GM21515 (cell line): ENCODE results near the gene CHI3L2.

Experiments used
- ATAC-seq: cut with Tn5 transposase; IDR thresholded peaks from one replicate; pipeline ENCODE4 v1.9.1; 2021; ENCODE audit not compliant: unreplicated experiment

The CHI3L2 gene

DNA sequence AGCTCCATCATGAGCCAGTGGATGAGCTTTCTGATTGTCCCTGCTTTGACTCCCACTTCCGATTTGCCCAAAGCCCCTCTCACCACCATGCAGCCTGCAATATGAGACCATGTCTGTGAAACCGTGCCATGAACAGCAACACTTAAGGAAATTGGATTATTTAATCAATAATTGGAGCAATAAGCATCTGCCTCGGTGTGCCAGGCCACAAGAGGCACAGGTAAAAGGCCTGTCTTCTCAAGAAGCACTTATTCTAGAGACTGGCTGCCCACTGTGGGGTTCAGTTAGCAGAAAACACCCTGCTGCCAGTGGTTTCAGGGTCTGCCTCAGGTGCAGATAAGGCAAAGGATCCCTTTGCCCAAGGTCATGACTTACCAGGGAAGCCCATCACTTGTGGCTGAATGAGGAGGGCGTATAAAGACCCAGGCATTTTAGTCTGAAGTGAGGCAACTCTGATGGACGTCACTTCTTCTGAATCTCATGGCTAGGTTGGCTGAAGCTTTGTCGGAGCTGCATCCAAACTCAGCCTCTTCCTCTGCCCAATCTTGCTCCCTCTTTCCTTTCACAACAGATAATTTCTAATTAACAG lies 7.1 kb upstream of the CHI3L2 start:
- no peak for ATAC-seq

DNA sequence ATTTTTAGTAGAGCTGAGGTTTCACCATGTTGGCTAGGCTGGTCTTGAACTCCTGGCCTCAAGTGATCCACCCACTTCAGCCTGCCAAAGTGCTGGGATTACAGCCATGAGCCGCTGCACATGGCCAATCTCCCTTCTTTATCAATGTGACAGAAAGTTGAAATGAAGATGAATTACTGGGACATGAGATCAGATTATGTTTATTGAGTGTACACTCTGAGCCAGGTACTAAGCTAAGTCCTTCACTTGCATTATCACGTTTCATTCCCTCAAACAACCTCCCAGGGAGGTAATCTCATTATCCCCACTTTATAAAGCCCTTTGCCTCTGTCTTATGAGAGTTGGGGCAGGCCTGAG lies 6.3 kb upstream of the CHI3L2 start:
- no peak for ATAC-seq

DNA sequence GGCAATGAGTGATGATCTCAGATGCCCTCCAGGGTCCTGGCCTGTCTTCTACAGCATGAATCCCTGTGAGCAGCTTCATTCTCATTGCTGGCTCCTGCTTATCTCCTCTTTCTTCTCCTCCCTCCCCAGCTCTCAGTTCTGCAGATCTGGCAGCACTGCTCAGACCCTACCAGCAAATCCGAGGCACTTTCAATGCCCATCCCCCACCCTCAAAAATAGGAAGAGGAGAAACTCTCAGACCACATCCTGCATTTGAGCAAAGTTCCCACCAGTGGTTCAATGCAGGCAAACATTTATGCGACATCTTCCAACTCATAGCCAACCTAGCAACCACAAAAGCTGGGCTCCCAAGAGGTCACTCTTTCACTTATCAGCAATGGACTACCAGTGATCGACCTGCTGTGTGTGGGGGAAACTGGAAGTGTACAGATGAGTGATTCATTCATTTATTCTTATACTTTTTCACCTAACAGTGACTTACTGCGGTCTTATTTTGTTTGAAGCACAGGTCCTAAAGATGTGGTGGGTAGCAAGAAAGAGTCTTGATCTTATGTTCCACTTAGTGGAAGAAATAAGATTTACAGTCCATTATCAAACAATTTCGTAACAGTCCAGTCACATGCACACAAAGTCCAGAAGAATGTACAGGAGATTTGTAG lies 5.8 kb upstream of the CHI3L2 start:
- peak; percentile 54 for ATAC-seq

GRCh38 chr1:111222308-111223125 lies 5.0 kb upstream of the CHI3L2 start:
- ATAC-seq: peak; percentile 30

DNA sequence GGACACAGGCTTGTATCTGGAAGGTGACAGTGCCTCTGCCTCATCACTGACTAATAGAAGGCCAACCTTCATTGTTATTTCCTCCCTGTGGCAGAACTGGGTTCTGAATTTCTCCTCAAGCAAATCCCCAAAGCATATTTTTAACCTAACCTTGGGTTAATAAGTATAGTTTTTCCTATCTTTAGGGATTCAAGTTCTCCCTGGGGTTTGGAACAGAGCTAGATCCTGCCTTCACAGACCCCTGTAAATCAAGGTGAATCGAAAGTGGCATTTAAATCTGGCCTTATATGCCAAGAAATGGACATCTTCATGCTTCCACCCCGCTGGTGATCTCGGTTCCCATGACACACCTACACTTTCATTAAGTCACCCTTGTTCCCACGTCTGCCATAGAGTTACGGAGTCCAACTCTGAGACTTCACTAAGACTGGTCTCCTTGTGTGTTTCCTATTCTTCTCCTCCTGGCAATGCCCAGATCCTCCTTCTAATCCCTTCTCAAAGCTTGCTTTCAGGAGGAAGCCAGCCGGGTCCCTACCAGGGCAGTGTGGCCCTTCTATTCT lies 4.3 kb upstream of the CHI3L2 start:
- no peak for ATAC-seq

DNA sequence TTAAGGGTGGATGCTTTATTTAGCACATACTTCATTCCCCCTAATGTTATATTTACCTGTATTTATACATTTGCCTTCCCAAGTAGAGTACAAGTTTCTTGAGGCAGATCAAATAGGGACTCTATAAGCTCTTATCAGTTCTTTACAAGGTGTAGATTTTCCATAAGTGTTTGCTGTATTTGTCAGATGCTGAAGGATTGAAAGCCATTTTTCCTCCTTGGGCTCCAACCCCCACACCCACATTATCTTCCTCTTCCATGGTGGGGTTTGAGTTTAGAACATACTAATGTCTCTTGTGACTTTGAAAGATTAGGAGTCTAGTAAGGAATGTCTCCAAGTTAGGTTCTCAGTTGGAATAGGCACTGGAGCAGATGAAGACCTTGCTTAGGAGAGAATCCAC lies 2.4 kb upstream of the CHI3L2 start:
- ATAC-seq: no peak

DNA sequence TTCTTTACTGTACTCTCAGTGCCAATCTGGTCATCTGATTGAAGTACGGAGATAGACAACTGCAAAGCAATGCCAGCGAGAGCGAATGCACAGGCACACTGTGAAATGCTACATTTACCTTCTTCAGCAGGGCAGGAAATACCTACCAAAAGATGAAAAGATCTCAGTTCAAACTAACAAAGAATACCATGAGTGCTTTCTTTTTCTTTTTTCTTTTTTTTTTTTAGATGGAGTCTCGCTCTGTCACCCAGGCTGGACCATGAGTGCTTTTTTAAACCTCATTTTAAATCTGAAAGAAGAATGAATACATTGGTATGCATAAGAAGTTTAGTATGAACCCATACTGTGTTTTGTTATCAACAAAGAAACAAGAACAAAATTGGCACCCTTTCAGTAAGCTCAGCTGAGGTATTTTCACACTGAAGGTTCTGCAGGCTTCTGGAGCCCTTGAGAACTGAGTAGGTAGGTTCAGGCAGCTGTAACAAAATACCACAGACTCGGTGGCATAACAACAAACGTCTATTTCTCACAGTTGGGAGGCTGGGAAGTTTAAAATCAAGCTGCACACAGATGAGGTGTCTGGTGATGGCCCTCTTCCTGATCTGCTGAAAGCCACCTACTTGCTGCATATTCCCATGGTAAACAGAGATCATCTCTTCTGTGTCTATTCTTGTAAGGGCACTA lies 1.7 kb upstream of the CHI3L2 start:
- no peak for ATAC-seq

- ATAC-seq: no peak
Measured at GRCh38 chr1:111227851-111228747, 586 bp downstream of the CHI3L2 start.

- no peak for ATAC-seq
Measured at GRCh38 chr1:111228748-111229126, 1.2 kb downstream of the CHI3L2 start.

- no peak for ATAC-seq
Measured at GRCh38 chr1:111232134-111232533, 4.6 kb downstream of the CHI3L2 start.

DNA sequence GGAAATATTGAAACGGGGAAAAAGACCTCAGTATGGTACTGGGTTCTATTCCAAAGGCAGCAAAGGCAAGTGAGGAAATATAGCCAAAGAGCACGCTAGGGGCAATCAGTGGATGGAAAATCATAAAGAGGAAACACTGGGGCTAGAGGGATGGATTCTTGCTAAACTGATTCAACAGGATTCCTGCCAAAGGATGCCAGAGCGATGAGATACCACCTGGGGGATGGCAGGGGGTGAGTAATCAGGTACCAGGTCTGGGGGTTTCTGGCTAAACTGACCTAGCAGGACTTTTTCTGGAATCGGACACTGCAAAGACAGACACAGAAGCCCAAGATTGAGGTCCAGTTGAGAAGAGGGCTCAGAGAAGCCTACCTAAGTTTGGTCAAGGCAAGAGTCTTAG lies 6.7 kb downstream of the CHI3L2 start:
- no peak for ATAC-seq

GRCh38 chr1:111234866-111235265 lies 7.4 kb downstream of the CHI3L2 start:
- ATAC-seq: no peak

GRCh38 chr1:111236379-111236778 lies 8.9 kb downstream of the CHI3L2 start:
- no peak for ATAC-seq

- ATAC-seq: no peak
Measured at GRCh38 chr1:111236806-111237205, 9.3 kb downstream of the CHI3L2 start.

GRCh38 chr1:111238056-111238795 lies 10.7 kb downstream of the CHI3L2 start:
- no peak for ATAC-seq

- no peak for ATAC-seq
Measured at GRCh38 chr1:111241797-111242196, 14.3 kb downstream of the CHI3L2 start.

DNA sequence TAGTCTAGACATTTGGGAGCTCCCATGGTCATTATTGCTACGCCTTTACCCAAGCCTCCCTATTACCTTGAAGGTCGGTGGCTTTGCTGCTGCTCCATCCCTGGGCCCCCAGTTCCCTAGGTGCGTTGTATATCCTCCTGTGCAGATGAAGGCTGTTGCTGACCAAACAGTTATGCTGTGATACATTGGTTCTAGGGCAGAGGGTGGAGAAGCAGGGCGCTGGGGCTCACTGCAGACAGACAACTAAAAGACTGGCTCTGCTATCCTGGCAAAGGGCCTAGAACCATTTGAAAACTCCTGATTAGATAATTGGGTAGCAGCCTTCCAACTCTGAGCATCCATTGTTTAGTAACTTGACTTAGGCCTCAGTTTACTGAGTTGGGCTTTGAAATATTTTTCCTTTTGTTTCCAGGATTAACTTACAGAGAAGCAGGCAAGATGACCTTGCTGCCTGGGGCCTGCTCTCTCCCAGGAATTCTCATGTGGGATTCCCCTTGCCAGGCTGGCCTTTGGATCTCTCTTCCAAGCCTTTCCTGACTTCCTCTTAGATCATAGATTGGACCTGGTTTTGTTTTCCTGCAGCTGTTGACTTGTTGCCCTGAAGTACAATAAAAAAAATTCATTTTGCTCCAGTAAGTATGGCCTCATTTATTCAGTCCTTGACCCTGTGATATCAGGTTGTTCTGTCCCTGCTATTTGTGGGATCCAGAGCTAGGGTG lies 15.5 kb downstream of the CHI3L2 start:
- ATAC-seq: no peak

DNA sequence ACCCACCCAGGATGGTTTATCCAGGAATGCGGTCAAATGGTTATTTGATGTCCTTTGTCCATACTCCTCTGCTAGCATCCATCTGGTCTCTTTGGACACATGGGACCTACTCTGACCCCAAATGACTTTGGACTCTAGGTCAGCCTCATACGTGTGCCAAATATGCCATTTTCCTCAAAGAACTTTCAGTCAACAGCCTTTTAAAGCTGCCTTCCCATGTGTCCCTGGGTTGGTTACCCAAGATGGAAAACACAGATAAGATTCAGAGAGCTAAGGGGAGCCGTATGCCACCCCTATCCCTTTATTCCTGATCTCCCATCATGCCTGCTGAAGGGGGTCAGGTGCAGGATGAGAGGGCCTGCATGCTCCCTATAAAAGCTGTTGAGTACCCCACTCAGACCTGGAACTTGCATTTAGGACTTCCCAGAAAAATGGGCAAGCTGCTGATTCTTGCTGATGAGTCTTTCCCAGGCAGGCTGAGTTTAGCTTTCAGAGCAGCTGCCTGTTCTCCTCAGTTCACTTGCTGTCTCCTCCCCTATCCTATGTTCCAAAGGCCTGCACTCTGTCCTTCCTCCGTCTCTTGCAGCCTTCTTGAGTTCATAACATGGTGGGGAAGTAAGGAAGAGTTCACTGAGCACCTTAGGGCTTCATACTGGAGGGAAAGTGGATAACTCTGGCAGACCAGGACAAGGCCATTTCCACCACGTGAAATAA lies 19.8 kb downstream of the CHI3L2 start:
- ATAC-seq: no peak
